Neutrophil (primary cell): ENCODE results near the gene DDX1.
"Not testable (repeated sequence)": the region's sequence is repeated elsewhere in the genome, so short reads cannot be mapped to it uniquely, and the experiment has no call there.

Experiments used
- H3K27ac ChIP-seq: fragments of 200-600 bp; sonication (generic); 2 replicates; pipeline ENCODE4 v1.5.1; 2016; ENCODE audit warnings: mild to moderate bottlenecking, moderate library complexity
- H3K27me3 ChIP-seq: fragments of 200-600 bp; sonication (generic); 2 replicates; pipeline ENCODE4 v1.6.0; 2016; ENCODE audit warnings: mild to moderate bottlenecking
- H3K36me3 ChIP-seq: fragments of 200-600 bp; sonication (generic); 2 replicates; pipeline ENCODE4 v1.5.1; 2017
- H3K4me1 ChIP-seq, 2 experiments: fragments of 200-600 bp in 1 of 2; sonication (generic) in 1 of 2; 1 replicate in 1 of 2; 2 replicates in 1 of 2; pipeline versions ENCODE4 v1.5.1 to v1.6.1; 2013 to 2016; ENCODE audit warnings: low read depth in 1 of 2, low read length in 1 of 2, mild to moderate bottlenecking in 1 of 2, moderate library complexity in 1 of 2; ENCODE audit not compliant: control insufficient read depth in 1 of 2, insufficient read depth in 1 of 2
- H3K4me3 ChIP-seq, 2 experiments: fragments of 200-600 bp in 1 of 2; sonication (generic) in 1 of 2; 1 replicate in 1 of 2; 2 replicates in 1 of 2; pipeline ENCODE4 v1.5.1; 2013 to 2016; ENCODE audit warnings: low read depth in 1 of 2, low read length in 1 of 2, mild to moderate bottlenecking in 1 of 2, moderate library complexity in 1 of 2
- H3K9me3 ChIP-seq: fragments of 200-600 bp; sonication (generic); 2 replicates; pipeline ENCODE4 v1.5.1; 2016
- CTCF ChIP-seq: fragments of 200-600 bp; sonication (generic); IDR thresholded peaks from 2 replicates; pipeline ENCODE4 v1.5.1; 2016; ENCODE audit warnings: antibody characterized with exemption

Gene DDX1

DNA sequence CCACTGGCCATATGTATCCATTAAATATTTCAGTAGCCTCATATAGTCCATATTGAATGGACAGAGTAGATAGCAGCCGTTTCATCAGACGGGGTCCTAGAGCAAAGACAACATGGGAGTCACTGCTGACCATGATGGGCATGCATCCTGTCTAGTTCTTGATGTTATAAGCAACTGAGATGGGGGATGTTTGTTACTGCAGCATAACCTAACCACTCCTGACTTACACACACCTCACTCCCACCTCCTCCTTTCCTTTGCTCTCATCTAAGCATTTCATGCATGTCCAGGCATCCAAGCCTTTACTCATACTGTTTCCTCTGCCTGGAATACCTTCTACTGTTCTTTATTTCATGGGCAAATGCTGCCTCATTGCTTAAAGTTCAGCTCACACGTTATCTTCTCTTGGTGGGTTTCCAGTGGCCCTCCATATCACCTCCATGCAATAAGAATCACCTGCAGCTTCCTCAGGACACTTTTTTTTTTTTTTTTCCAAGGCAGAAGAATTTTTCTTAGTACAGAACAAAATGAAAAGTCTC, 87.8 kb downstream of the DDX1 start:
- Histone ChIP-seq H3K27me3 (no peaks in the 10 kb centered on the region), H3K36me3 (no peaks in the 10 kb centered on the region), H3K27ac (no peak overlapping the region), H3K4me1 (no peaks in the 10 kb centered on the region), H3K9me3 (no peaks in the 10 kb centered on the region), H3K4me3 (no peak overlapping the region)
- TF ChIP-seq CTCF: no peak

- not testable (repeated sequence) for H3K4me3 ChIP-seq, H3K27ac ChIP-seq, H3K9me3 ChIP-seq, H3K27me3 ChIP-seq, H3K36me3 ChIP-seq, H3K4me1 ChIP-seq
Observed at GRCh38 chr2:15680132-15680531, 88.5 kb downstream of the DDX1 start.
